Activated T-helper 2 cell treated with anti-CD3 and anti-CD28 coated beads, Interferon-gamma antibody, Interleukin-2, Interleukin-4, amounts not matched to agents 10 μg/mL and 5 μg/mL and 100 μg/mL, durations not matched to agents 14 hours and 24 hours and 36 hours (primary cell): Measurements from ENCODE around the gene AHNAK2. TPM values are rescaled to one million over a fixed set of nuclear protein-coding genes. Genes with fewer than 3 reads are reported as not detected.

ENCODE experiments used
- DNase-seq: peaks from one replicate; pipeline ENCODE4 v3.0.0; 2021; ENCODE audit warnings: low spot score
- H3K27ac Mint-ChIP-seq: one replicate; pipeline ENCODE4 v1.8.0; 2021; ENCODE audit warnings: mixed read lengths
- H3K27me3 Mint-ChIP-seq: one replicate; pipeline ENCODE4 v1.8.0; 2021; ENCODE audit warnings: low read depth, mixed read lengths
- H3K36me3 Mint-ChIP-seq: one replicate; pipeline ENCODE4 v1.8.0; 2021; ENCODE audit warnings: low read depth, mixed read lengths
- H3K4me1 Mint-ChIP-seq: one replicate; pipeline ENCODE4 v1.8.0; 2021; ENCODE audit warnings: low read depth, mixed read lengths
- H3K4me3 Mint-ChIP-seq: one replicate; pipeline ENCODE4 v1.8.0; 2021; ENCODE audit warnings: low read depth, mild to moderate bottlenecking, moderate library complexity, mixed read lengths
- H3K9me3 Mint-ChIP-seq: one replicate; pipeline ENCODE4 v1.8.0; 2021; ENCODE audit warnings: mixed read lengths
- intact Hi-C: fragments of 100-400 bp; cut with micrococcal nuclease; formaldehyde crosslinking; loops from one replicate; pipeline ENCODE4 v1.15.1; 2023
- total RNA-seq: library from RNA; stranded (reverse); gene quantifications from 2 replicates; pipeline ENCODE4 v1.2.3, GENCODE V29; 2022

The AHNAK2 gene
- total RNA-seq, 1 donor from 2014 or later, result 0.02 TPM

DNA sequence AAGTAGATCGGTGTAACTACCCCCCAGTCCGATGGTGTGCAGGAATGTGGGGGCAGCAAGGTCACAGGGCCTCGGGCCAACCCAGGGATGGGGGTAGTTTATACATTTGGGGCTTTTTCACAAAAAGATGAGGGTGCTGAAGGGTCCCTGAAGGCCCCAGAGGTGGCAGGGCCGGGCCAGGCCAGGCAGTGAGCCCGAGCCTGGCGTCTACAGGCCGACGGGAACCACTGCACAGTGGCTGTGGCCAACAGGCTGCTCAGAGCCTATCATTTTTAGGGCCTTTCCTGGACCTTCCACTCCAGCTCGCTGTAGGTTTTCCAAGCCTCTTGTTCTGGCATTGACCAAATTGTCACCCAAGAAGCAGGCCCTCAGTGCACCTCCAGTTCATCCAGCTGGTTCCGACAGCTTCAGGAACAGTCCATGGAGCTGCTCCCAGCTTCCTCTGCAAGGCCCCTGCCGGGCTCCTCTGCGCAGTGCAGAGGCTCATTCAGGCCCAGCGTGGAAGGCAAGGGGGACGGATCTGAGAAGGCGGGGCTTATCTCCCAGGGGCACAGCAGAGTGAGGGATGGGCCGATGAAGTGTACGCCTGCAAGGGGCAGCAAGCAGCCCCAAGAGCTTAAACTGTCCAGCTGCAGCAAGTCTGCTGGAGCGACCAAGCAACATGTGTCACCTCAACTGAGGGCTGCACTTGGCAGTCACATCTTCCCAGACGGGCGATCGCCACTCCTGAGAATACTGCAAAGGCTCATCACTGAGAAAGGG is 28.8 kb upstream of the AHNAK2 start:
- Mint-ChIP-seq H3K36me3 (peaks cover 37% of the 10 kb centered on the region), H3K27me3 (no peaks in the 10 kb centered on the region), H3K4me1 (peaks cover 3% of the 10 kb centered on the region), H3K4me3 (no peak overlapping the region), H3K27ac (no peak overlapping the region), H3K9me3 (no peaks in the 10 kb centered on the region)
- intact Hi-C loops, result no loop called here
- DNase-seq, result no peak

DNA sequence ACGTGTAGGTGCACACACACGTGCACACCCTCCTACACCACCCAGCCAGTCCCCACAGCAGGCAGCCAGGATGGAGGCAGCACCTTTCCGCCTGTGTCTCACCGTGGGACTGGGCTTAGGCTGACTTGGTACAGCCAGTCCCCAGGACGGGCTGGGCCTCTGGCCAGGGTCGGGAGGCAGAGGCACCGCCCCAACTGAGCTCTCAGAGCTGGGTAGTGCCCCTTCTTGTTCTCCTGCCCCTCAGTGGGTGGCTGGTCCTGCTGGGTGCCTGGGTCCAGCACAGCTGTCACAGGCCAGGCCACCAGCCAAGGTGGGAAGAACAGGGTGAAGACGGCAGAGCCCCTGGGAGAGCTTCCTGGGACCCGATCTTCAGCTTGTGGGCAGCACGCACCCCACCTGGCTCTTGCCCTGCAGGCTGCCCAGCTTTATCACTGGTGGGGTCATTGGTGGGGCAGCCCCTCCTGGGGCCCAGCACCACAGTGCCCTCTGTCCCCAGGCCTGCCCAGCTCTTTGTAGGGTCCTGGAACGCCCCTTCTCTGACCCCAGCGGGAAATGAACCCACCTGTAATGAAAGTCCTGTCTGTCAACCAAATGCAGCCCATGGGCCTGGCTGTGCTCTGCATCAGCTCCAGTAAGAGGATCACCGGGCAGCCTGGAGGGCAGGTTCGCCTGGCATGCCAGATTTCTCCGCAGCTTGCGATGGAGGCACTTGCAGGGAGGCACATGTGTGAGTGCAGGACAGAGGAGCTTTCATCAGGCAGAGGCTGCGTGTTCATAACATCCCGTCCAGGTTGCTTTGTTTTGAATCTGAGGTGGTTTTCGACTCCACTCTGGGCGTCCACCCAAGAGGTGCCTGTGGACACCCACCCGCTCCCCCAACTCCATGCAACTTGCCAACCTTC is 28.0 kb upstream of the AHNAK2 start:
- H3K27ac Mint-ChIP-seq, result no peak overlapping the region

DNA sequence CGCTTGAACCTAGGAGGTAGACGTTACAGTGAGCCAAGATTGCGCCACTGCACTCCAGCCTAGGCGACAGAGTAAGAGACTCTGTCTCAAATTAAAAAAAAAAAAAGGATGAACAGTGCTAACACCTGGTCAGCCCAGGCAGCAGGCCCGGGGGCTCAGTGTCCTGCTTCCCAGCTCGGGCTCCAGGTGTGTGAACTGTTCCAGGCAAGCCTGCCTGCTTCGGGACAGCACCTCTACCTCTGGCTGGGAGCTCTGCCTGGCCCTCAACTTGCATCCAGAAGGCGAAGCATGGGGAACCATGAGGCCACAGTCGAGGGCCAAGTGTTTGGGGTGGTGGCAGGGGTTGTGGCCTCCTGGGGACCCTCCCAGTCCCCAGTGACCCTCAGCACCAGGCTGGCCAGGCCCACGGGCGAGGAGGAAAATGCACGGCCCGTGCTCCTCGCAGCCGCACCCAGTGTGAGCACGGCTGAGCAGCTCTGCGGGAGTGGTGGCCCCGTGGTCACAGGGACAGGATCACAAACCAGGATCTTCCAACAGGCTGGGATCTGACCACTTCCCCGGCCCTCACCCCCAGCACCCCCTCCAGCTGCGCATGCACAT is 27.3 kb upstream of the AHNAK2 start:
- H3K9me3 Mint-ChIP-seq, result no peaks in the 10 kb centered on the region
- no peaks in the 10 kb centered on the region for H3K27me3 Mint-ChIP-seq
- no peak overlapping the region for H3K4me3 Mint-ChIP-seq
- H3K27ac Mint-ChIP-seq, result no peak overlapping the region
- peaks cover 33% of the 10 kb centered on the region for H3K36me3 Mint-ChIP-seq
- intact Hi-C loops, result no loop called here
- peaks cover 3% of the 10 kb centered on the region for H3K4me1 Mint-ChIP-seq
- no peak for DNase-seq

More for the DNA sequence above, 28.0 kb upstream of the AHNAK2 start:
- Mint-ChIP-seq H3K9me3 (no peaks in the 10 kb centered on the region), H3K36me3 (peaks cover 33% of the 10 kb centered on the region), H3K4me3 (no peak overlapping the region), H3K4me1 (peaks cover 3% of the 10 kb centered on the region), H3K27me3 (no peaks in the 10 kb centered on the region)
- no peak for DNase-seq
- intact Hi-C loops, result no loop called here

DNA sequence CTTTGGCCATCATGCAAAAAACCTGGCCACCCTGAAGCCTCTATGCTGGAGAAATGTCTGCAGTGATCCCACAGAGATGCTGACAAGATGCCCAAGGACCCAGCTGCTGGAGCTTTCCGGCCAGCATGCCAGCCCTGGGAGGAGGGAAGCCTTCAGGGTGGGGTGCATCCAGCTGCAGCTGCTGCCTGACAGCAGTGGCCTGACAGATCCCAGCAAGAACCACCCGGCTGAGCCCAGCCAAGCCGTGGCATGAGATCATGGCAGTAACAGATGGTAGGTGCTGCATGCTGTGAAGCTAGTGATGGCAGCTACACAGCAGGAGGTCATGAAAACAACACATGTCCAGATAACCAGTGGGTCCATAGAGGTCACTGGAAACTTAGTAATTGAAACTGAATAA is 21.2 kb upstream of the AHNAK2 start:
- no peak for DNase-seq
- intact Hi-C loops, result no loop called here
- H3K36me3 Mint-ChIP-seq, result peaks cover 25% of the 10 kb centered on the region
- H3K4me3 Mint-ChIP-seq, result no peak overlapping the region
- H3K27ac Mint-ChIP-seq, result no peak overlapping the region
- H3K4me1 Mint-ChIP-seq, result peaks cover 3% of the 10 kb centered on the region
- no peaks in the 10 kb centered on the region for H3K9me3 Mint-ChIP-seq
- no peaks in the 10 kb centered on the region for H3K27me3 Mint-ChIP-seq

DNA sequence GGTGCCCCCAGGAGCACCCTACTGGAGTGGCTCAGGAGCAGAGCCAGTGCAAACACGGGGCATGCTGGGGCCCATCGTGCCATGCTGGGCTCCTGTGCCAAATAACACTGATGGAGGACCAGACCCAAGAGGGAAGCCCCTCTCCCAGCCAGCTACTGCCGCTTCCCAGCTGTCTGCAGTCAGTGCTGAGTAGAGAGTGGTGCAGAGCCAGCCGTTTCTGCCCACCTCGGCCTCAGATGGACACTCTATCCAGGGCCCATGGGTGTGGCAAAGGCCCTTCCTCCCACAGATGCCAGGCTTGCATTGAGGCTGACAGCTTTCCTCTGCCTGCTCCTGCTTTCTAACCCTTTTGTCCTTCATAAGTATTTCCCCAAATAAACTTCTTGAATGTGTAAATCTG is 20.6 kb upstream of the AHNAK2 start:
- Mint-ChIP-seq H3K4me1 (peaks cover under 1% of the 10 kb centered on the region), H3K4me3 (no peak overlapping the region), H3K36me3 (peaks cover 25% of the 10 kb centered on the region), H3K9me3 (no peaks in the 10 kb centered on the region), H3K27ac (no peak overlapping the region), H3K27me3 (no peaks in the 10 kb centered on the region)
- intact Hi-C loops, result no loop called here
- DNase-seq, result no peak

DNA sequence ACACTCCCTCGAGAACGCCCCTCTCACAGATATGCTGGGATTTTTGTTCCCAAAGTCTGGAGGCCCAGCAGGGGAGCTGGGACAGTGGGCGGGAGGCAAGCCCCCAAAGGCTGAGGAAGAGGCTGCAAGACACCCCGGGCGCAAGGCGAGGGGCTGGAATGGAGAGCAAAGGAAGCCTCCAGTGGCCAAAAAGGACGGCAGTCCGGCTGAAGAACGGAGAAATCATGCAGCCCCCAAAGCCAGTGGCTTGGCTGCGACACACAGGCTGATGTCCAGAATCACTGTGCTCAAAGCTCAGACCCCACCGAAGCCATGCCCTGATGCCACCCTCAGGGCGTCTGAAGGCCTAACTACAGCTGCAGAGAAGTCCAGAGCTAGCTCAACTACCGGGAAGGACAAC is 18.3 kb upstream of the AHNAK2 start:
- no peak overlapping the region for H3K27ac Mint-ChIP-seq
- no peaks in the 10 kb centered on the region for H3K27me3 Mint-ChIP-seq
- H3K4me3 Mint-ChIP-seq, result no peak overlapping the region
- DNase-seq, result no peak
- H3K4me1 Mint-ChIP-seq, result no peaks in the 10 kb centered on the region
- peaks cover 22% of the 10 kb centered on the region for H3K36me3 Mint-ChIP-seq
- no peaks in the 10 kb centered on the region for H3K9me3 Mint-ChIP-seq
- intact Hi-C loops, result no loop called here

DNA sequence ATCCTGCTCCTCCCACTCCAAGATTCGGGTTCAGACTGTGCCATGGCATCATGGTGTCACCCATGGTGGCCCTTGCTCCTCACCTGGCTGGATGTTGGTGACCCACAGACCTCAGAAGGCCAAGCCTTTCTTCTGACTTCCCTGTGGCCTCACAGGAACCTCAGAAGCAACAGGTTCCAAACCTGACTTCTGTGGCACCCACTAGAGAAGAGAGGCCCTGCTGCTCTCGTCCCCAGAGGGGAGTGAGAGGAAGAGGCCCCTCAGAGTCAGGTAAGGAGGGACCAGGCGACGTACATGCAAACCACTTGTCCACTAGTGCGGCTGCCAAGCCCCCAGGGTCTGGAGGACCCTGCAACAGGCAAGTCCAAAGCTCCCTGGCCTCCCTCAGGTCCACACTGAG is 17.9 kb upstream of the AHNAK2 start:
- Mint-ChIP-seq H3K9me3 (no peaks in the 10 kb centered on the region), H3K27me3 (no peaks in the 10 kb centered on the region), H3K36me3 (peaks cover 22% of the 10 kb centered on the region), H3K4me1 (no peaks in the 10 kb centered on the region), H3K4me3 (no peak overlapping the region), H3K27ac (no peak overlapping the region)
- DNase-seq, result no peak
- intact Hi-C loops, result no loop called here

DNA sequence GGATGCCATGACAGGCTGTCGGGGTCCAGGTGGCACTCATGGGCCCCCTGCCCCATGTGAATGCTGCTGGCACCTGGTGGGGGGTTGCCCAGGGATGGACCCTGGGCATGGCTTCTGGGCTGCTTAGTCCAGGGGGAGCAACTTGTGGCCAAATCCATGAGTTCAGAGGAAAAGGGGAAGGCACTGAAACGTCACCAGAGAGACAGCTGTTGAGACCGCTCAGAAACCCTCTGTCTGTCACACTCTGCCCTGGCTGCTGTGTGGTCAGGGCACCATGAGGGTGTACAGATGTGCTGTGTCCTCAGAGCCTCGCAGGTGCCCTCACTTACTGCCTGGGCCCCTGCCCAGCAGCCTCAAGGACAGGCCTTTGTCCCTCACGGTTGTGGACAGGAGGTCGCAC is 16.8 kb upstream of the AHNAK2 start:
- H3K4me1 Mint-ChIP-seq, result no peaks in the 10 kb centered on the region
- intact Hi-C loops, result no loop called here
- no peak for DNase-seq
- no peaks in the 10 kb centered on the region for H3K9me3 Mint-ChIP-seq
- no peaks in the 10 kb centered on the region for H3K27me3 Mint-ChIP-seq
- peaks cover 17% of the 10 kb centered on the region for H3K36me3 Mint-ChIP-seq
- no peak overlapping the region for H3K27ac Mint-ChIP-seq
- H3K4me3 Mint-ChIP-seq, result no peak overlapping the region

DNA sequence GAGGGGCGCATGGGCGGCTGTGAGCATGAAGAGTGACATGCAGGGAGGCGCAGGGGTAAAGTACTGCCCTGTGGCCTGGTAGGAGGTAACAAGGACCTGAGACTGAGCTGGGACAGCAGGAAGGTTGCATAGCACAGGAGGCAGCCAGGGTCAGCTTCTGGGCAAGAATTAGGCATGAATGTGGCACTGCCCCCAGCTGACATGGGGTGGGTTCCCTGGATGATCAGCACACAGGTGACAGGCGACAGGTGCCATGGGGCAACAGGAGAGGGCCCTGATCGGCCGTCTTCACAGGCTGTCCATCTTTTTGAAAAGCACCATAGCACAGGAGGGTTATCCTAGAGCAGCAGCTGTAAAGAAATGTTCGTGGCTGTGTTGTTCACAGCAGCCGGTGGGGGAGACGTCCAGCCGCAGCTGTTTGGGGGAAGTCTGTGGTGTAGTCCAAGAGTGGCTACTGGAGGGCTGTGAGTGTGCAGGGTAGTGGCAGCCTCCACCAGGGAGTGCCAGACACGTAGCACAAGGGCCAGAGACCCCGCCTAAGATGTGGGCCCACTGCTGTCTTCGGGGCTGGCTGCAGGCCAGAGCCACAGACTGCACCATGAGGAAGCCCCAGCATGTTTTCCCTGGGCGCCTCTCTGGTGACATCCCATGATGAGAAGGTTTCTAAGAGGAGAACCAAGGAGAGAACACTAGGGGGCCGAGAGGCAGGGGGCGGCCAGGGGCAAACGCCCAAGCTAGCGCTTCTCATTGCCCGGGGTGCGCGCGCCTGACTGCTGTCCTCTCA is 15.8 kb upstream of the AHNAK2 start:
- DNase-seq, result no peak
- no peak overlapping the region for H3K27ac Mint-ChIP-seq
- H3K4me3 Mint-ChIP-seq, result no peak overlapping the region
- H3K4me1 Mint-ChIP-seq, result no peaks in the 10 kb centered on the region
- H3K27me3 Mint-ChIP-seq, result no peaks in the 10 kb centered on the region
- peaks cover 12% of the 10 kb centered on the region for H3K36me3 Mint-ChIP-seq
- intact Hi-C loops, result no loop called here
- H3K9me3 Mint-ChIP-seq, result no peaks in the 10 kb centered on the region

DNA sequence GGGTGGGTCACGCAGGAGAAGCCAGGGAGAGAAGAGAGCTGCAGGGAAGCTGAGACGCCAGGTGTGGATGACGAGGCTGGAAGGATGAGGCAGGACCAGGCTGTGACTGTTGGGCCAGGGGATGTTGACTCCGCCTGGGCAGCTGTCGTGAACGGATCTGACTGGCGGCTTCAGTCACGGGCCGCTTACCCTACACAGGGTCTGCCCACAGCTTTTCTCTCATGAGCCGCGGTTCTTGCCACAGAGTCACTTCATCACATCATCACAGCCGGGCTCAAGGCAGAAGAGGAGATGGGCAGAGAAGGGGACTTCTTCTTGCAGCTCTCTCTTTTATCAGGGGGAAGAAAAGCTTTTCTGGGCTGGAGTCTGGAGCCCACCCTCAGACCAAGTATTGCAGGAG is 15.1 kb upstream of the AHNAK2 start:
- H3K4me3 Mint-ChIP-seq, result no peak overlapping the region

DNA sequence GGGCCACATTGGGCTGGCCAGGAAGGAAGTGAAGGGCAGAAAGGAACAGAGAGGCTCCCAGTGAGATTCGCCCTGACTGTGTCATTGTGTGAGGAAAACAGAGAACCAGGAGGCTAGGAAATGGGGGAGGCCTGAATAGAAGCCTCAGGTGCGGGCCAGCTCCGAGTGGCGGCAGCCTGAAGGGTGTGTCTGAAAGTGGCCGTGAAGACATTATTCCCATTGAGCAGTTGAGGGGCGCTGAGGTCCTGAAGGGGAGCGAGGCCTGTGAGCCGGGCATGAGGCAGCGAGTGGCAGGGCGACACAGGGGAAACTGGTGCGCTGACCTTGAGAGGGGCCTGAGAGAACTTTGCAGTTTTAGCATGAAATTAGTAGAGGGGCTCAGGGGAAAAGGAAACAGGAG is 14.3 kb upstream of the AHNAK2 start:
- no peaks in the 10 kb centered on the region for H3K9me3 Mint-ChIP-seq
- H3K4me1 Mint-ChIP-seq, result no peaks in the 10 kb centered on the region
- no peak for DNase-seq
- peaks cover 8% of the 10 kb centered on the region for H3K36me3 Mint-ChIP-seq
- H3K27me3 Mint-ChIP-seq, result no peaks in the 10 kb centered on the region
- H3K4me3 Mint-ChIP-seq, result no peak overlapping the region
- intact Hi-C loops, result no loop called here
- no peak overlapping the region for H3K27ac Mint-ChIP-seq

More for the DNA sequence above, 15.1 kb upstream of the AHNAK2 start:
- Mint-ChIP-seq H3K36me3 (peaks cover 8% of the 10 kb centered on the region), H3K4me1 (no peaks in the 10 kb centered on the region), H3K27me3 (no peaks in the 10 kb centered on the region), H3K9me3 (no peaks in the 10 kb centered on the region), H3K27ac (no peak overlapping the region)
- intact Hi-C loops, result no loop called here
- no peak for DNase-seq

DNA sequence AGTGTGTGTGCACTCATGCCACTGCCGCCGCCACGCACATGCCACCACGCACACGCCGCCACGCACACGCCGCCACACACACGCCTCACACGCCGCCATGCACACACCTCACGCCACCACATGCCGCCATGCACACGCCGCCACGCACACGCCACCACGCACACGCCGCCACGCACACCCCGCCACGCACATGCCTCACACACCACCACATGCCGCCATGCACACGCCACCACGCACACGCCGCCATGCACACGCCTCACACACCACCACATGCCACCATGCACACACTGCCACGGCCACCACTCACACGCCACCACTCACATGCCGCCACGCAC is 13.7 kb upstream of the AHNAK2 start:
- Mint-ChIP-seq H3K36me3 (peaks cover 3% of the 10 kb centered on the region), H3K4me3 (no peak overlapping the region), H3K4me1 (peaks cover 2% of the 10 kb centered on the region), H3K27ac (no peak overlapping the region), H3K9me3 (no peaks in the 10 kb centered on the region), H3K27me3 (peaks cover 3% of the 10 kb centered on the region)
- DNase-seq, result no peak
- intact Hi-C loops, result no loop called here
